ENCODE data around the gene DNAJB12.

DNA sequence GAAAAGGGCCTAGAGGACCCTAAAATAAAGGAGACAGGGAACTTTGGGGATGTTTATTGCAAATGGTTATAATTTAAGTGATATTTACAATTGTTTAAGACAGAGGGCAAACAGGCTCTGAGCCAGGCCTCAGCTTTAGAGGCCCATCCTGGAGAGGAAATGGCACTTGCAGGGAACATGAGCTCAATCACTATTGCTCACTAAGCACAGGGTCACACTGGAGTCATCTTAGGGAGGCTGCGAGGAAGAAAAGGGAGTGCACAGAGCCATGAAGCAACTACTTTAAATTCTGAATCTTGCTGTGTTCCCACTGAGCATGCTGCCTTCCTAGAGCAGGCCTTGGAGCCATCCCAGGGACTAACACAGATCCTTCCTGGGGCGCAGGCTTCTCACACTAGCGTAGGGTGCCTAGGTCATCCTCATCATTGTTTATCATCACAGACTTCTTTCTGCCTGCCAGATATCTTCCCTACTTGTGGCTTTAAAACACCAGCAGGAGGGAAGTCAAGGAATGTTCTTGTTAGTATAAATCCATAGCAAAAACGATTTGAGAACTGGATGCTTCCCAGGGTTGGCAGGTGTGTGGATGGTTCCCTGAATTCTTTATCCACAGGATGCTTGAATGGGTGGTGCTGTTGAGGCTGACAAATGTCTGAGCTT lies 12.7 kb upstream of the DNAJB12 start:
- TF ChIP-seq, protein P1, sequence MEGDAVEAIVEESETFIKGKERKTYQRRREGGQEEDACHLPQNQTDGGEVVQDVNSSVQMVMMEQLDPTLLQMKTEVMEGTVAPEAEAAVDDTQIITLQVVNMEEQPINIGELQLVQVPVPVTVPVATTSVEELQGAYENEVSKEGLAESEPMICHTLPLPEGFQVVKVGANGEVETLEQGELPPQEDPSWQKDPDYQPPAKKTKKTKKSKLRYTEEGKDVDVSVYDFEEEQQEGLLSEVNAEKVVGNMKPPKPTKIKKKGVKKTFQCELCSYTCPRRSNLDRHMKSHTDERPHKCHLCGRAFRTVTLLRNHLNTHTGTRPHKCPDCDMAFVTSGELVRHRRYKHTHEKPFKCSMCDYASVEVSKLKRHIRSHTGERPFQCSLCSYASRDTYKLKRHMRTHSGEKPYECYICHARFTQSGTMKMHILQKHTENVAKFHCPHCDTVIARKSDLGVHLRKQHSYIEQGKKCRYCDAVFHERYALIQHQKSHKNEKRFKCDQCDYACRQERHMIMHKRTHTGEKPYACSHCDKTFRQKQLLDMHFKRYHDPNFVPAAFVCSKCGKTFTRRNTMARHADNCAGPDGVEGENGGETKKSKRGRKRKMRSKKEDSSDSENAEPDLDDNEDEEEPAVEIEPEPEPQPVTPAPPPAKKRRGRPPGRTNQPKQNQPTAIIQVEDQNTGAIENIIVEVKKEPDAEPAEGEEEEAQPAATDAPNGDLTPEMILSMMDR (IDR thresholded peaks at IDR 0.05; ENCODE audit: borderline replicate concordance, extremely low read depth, low read length, poor library complexity, severe bottlenecking): no peak
- TF ChIP-seq EZH2 (IDR thresholded peaks at IDR 0.05; ENCODE audit: borderline replicate concordance, low read depth, low read length, severe bottlenecking): no peak
